HG03378 (cell line): ENCODE measurements around the gene LYPD6B.

ENCODE experiments used
- ATAC-seq: cut with Tn5 transposase; IDR thresholded peaks from one replicate; pipeline ENCODE4 v1.9.1; 2021; ENCODE audit warnings: mild to moderate bottlenecking, moderate library complexity; ENCODE audit not compliant: unreplicated experiment

Gene LYPD6B

GRCh38 chr2:149258531-149258930, 220.0 kb downstream of the LYPD6B start:
- no peak for ATAC-seq

DNA sequence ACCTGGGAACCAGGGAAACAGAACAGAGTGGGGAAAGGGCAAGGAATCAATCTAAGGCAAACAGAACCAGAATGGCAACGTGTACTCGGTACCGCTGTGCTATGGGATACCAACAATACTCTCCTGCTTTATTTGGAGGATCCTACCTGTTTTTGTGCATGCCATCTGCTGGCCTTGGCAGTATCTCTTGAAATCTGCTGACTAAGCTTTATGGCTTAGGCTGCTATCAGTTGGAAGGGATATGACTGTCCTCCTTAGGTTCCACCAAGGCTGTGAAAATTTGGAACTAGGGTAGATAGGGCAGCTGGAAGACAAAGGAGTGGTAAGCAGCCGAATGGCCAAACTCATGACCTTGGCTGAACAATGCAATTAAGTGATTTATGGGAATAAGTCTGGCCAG, 220.6 kb downstream of the LYPD6B start:
- no peak for ATAC-seq

DNA sequence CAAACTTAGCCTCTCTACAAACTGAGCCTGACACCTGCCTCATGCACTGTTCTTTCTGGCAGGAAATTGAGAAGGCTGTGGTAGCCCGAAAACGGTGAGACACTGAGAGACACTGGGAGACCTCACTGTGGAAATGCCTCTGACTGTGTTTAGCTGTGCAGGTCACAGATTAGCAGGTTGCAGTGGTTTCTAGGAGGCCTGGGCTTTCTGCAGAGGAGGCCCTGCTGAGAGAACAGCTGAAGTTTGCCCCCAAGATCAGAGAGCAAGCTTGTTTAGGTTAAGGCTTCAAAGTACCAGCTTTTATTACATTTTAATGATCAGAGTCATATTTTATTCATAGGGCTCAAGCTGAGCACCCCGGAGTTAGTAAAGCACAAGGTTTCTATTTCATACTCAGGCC, 223.2 kb downstream of the LYPD6B start:
- ATAC-seq = no peak
